Thoracic aorta (tissue), 2 donors: ENCODE data around the gene IGF2BP3. TPM values are rescaled to one million over a fixed set of nuclear protein-coding genes. Genes with fewer than 3 reads are reported as not detected.

ENCODE experiments used
- ATAC-seq: fragments of 150-250 bp; one replicate; pipeline ENCODE4 v1.8.0; 2017; ENCODE audit warnings: low read depth; ENCODE audit not compliant: insufficient number of reproducible peaks, low FRiP score
- DNase-seq: peaks from one replicate; pipeline ENCODE4 v3.0.0-alpha.2; 2020; ENCODE audit warnings: low spot score
- H3K27ac ChIP-seq, 2 donors: fragments of 200-600 bp; sonication (generic); 1 replicate in 1 of 2; 2 replicates in 1 of 2; pipeline ENCODE4 v1.5.1; 2016; ENCODE audit warnings: mild to moderate bottlenecking in 2 of 2, moderate library complexity in 2 of 2
- H3K27me3 ChIP-seq: fragments of 200-600 bp; sonication (generic); replicated peaks from 2 replicates; pipeline ENCODE4 v1.6.0; 2016; ENCODE audit warnings: mild to moderate bottlenecking; ENCODE audit not compliant: insufficient read depth
- H3K36me3 ChIP-seq: fragments of 200-600 bp; sonication (generic); one replicate; pipeline ENCODE4 v1.5.1; 2016
- H3K4me1 ChIP-seq, 2 donors: fragments of 200-600 bp; sonication (generic); 1 replicate in 1 of 2; 2 replicates in 1 of 2; pipeline versions ENCODE4 v1.5.1 to v1.6.0; 2016; ENCODE audit warnings: low read depth in 2 of 2, mild to moderate bottlenecking in 1 of 2; ENCODE audit not compliant: control insufficient read depth in 1 of 2
- H3K4me3 ChIP-seq: fragments of 200-600 bp; sonication (generic); 2 replicates; pipeline ENCODE4 v1.5.1; 2016; ENCODE audit warnings: mild to moderate bottlenecking
- H3K9me3 ChIP-seq: fragments of 200-600 bp; sonication (generic); 2 replicates; pipeline ENCODE4 v1.5.1; 2016
- total RNA-seq, 2 donors: library from RNA; depleted of rRNA; stranded (reverse); fragments of >200 nt; gene quantifications; one replicate each; pipeline versions ENCODE4 v1.1.0 to v1.2.3, GENCODE V29; 2016
- TF ChIP-seq, protein P1 (sequence below): fragments of 200-600 bp; sonication (generic); IDR thresholded peaks from one replicate; pipeline ENCODE4 v1.5.1; 2019; ENCODE audit warnings: antibody characterized with exemption

IGF2BP3 gene
- total RNA-seq, 2 donors from 2014 or later: 0.27 to 8.1 TPM

- H3K36me3 ChIP-seq: no peaks in the 10 kb centered on the region
- TF ChIP-seq, protein P1, sequence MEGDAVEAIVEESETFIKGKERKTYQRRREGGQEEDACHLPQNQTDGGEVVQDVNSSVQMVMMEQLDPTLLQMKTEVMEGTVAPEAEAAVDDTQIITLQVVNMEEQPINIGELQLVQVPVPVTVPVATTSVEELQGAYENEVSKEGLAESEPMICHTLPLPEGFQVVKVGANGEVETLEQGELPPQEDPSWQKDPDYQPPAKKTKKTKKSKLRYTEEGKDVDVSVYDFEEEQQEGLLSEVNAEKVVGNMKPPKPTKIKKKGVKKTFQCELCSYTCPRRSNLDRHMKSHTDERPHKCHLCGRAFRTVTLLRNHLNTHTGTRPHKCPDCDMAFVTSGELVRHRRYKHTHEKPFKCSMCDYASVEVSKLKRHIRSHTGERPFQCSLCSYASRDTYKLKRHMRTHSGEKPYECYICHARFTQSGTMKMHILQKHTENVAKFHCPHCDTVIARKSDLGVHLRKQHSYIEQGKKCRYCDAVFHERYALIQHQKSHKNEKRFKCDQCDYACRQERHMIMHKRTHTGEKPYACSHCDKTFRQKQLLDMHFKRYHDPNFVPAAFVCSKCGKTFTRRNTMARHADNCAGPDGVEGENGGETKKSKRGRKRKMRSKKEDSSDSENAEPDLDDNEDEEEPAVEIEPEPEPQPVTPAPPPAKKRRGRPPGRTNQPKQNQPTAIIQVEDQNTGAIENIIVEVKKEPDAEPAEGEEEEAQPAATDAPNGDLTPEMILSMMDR: no peak
- no peak overlapping the region for H3K27ac ChIP-seq
- ATAC-seq (no peak), DNase-seq (no peak)
- H3K4me3 ChIP-seq: no peak overlapping the region
- peaks cover 46% of the 10 kb centered on the region for H3K27me3 ChIP-seq
- no peaks in the 10 kb centered on the region for H3K9me3 ChIP-seq
- H3K4me1 ChIP-seq: peaks cover 10 to 12% of the 10 kb centered on the region in 2 donors
Observed at GRCh38 chr7:23477962-23478866, 7.9 kb upstream of the IGF2BP3 start.

- ATAC-seq (no peak), DNase-seq (no peak)
- H3K27ac ChIP-seq: no peak overlapping the region
- H3K9me3 ChIP-seq: no peaks in the 10 kb centered on the region
- H3K4me3 ChIP-seq: no peak overlapping the region
- H3K27me3 ChIP-seq: peaks cover 57% of the 10 kb centered on the region
- TF ChIP-seq, protein P1: no peak
- peaks cover 10 to 12% of the 10 kb centered on the region in 2 donors for H3K4me1 ChIP-seq
- no peaks in the 10 kb centered on the region for H3K36me3 ChIP-seq
Observed at GRCh38 chr7:23477157-23477499, 6.8 kb upstream of the IGF2BP3 start.

GRCh38 chr7:23476286-23477156, 6.2 kb upstream of the IGF2BP3 start:
- TF ChIP-seq, protein P1: no peak
- H3K27me3 ChIP-seq: peaks cover 63% of the 10 kb centered on the region
- ATAC-seq: no peak

GRCh38 chr7:23475576-23475839, 5.2 kb upstream of the IGF2BP3 start:
- H3K4me3 ChIP-seq: no peak overlapping the region
- no peaks in the 10 kb centered on the region for H3K9me3 ChIP-seq
- H3K27ac ChIP-seq: no peak overlapping the region
- ATAC-seq (no peak), DNase-seq (no peak)
- H3K36me3 ChIP-seq: no peaks in the 10 kb centered on the region
- H3K27me3 ChIP-seq: peaks cover 64% of the 10 kb centered on the region
- peaks cover 13 to 16% of the 10 kb centered on the region in 2 donors for H3K4me1 ChIP-seq
- TF ChIP-seq, protein P1: no peak

More at GRCh38 chr7:23476286-23477156, 6.2 kb upstream of the IGF2BP3 start:
- no peak overlapping the region for H3K4me3 ChIP-seq
- H3K9me3 ChIP-seq: no peaks in the 10 kb centered on the region
- H3K36me3 ChIP-seq: no peaks in the 10 kb centered on the region
- no peak overlapping the region for H3K27ac ChIP-seq
- H3K4me1 ChIP-seq: peaks cover 10 to 12% of the 10 kb centered on the region in 2 donors
- DNase-seq: no peak

DNA sequence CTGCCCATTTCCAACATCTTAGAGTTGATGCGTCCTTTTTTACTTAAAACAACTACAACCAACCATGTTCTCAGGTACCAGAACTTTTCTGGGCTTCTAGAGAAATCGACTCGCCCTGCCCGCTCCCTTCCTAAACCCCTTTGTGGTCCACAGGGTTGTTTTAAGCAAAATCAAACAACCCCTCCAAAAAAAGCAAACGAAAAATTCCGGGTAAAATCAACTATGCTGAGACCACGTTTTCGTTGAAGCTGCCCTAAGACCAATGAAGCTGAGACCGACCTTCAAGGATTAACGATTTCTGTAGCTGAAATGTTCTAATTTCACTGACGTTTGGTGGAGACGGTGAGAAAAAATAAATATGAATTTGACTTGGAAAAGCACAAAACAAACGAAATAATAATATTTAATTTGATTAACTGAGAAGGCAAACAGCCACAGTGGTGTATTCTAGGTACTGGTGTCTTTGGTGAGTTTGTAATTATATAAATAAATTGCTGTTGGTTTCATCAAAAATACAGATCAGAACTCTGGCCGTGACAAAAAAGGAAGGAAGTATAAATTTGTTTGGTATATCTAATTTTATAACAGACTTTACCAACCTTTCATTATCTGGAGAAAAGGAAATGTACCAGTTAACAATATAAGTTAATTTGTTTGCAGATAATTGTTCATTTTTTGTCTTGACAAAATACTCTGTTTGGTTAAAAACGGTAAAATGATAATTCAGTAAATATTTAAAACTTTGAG, 4.7 kb upstream of the IGF2BP3 start:
- Histone ChIP-seq H3K4me1 (peaks cover 16 to 21% of the 10 kb centered on the region in 2 donors), H3K9me3 (no peaks in the 10 kb centered on the region), H3K4me3 (peak overlapping the region; percentile 58), H3K27me3 (peaks cover 67% of the 10 kb centered on the region), H3K36me3 (no peaks in the 10 kb centered on the region), H3K27ac (no peak overlapping the region)
- DNase-seq: no peak
- ATAC-seq: no peak
- TF ChIP-seq, protein P1: no peak
